Heart right ventricle (tissue), 16 donors: ENCODE results near the gene SF3B1. TPM values are rescaled to one million over a fixed set of nuclear protein-coding genes. Genes with fewer than 3 reads are reported as not detected.
"Not testable (repeated sequence)": the region's sequence is repeated elsewhere in the genome, so short reads cannot be mapped to it uniquely, and the experiment has no call there.

ENCODE experiments used
- ATAC-seq, 8 donors: fragments of 200-7000 bp; cut with Tn5 transposase; one replicate each; pipeline ENCODE4 v1.9.1; 2020; ENCODE audit warnings: mild to moderate bottlenecking in 8 of 8, moderate library complexity in 8 of 8, moderate number of reproducible peaks in 1 of 8
- DNase-seq, 2 donors: peaks; one replicate each; pipeline ENCODE4 v3.0.0-alpha.2; 2020
- H3K27ac ChIP-seq, 10 donors: fragments of 200-600 bp; sonication (generic) in 2 of 10; one replicate each; pipeline versions ENCODE4 v1.5.0 to v1.8.0; 2020 to 2022; ENCODE audit warnings: mild to moderate bottlenecking in 3 of 10
- H3K27me3 ChIP-seq, 7 donors: fragments of 200-600 bp; one replicate each; pipeline ENCODE4 v1.8.0; 2021 to 2022; ENCODE audit warnings: mild to moderate bottlenecking in 2 of 7
- H3K36me3 ChIP-seq, 9 donors: fragments of 200-600 bp; sonication (generic) in 1 of 9; one replicate each; pipeline versions ENCODE4 v1.5.0 to v1.8.0; 2020 to 2022; ENCODE audit warnings: mild to moderate bottlenecking in 2 of 9
- H3K4me1 ChIP-seq, 9 donors: fragments of 200-600 bp; sonication (generic) in 1 of 9; one replicate each; pipeline versions ENCODE4 v1.5.0 to v1.8.0; 2020 to 2022; ENCODE audit warnings: mild to moderate bottlenecking in 4 of 9
- H3K4me3 ChIP-seq, 10 donors: fragments of 200-600 bp; sonication (generic) in 2 of 10; one replicate each; pipeline versions ENCODE4 v1.5.0 to v1.8.0; 2020 to 2022; ENCODE audit warnings: mild to moderate bottlenecking in 7 of 10, moderate library complexity in 2 of 10
- H3K9me3 ChIP-seq, 11 donors: fragments of 200-600 bp in 10 of 11; sonication (generic) in 2 of 11; one replicate each; pipeline versions ENCODE4 v1.5.0 to v1.8.0; 2013 to 2022; ENCODE audit warnings: mild to moderate bottlenecking in 2 of 11, control low read depth in 1 of 11, moderate library complexity in 1 of 11
- CTCF ChIP-seq, 9 donors: fragments of 200-600 bp; sonication (generic) in 2 of 9; IDR thresholded peaks; one replicate each; pipeline versions ENCODE4 v1.5.0 to v1.8.0; 2021 to 2022; ENCODE audit warnings: antibody characterized with exemption in 9 of 9, mild to moderate bottlenecking in 5 of 9, moderate library complexity in 1 of 9
- WGBS, 2 donors: extraction: QIAGEN DNeasy Blood & Tissue Kit; methylation state at CpG; one replicate each; pipeline ENCODE4 v1.1.7; 2013; ENCODE audit warnings: inconsistent platforms in 1 of 2; 5-methylcytosine and 5-hydroxymethylcytosine counted together
- intact Hi-C, 10 donors: fragments of 100-400 bp; cut with DNase I; formaldehyde crosslinking; loops; one replicate each; pipeline versions ENCODE4 v1.11.1 to v1.14.2; 2022
- polyA plus RNA-seq, 2 donors: library from polyadenylated mRNA; stranded (reverse); fragments of 200-250 nt; gene quantifications; one replicate each; pipeline ENCODE4 v1.2.3, GENCODE V29; 2013
- total RNA-seq, 10 donors: library from RNA; stranded (reverse); fragmentation: NEBNext Ultra II Directional in 3 of 10; extraction: Animal tissue kit (Norgen Biotek cat#: 25700) in 3 of 10; gene quantifications; one replicate each; pipeline versions ENCODE4 v1.2.1 to v1.2.4, GENCODE V29; 2021 to 2023
- donor health status: Arrhythmogenic right ventricular cardiomyopathy.
- donor health status: ischemic (EF 13 %, LVEDD 7.1; RV severe dilation, severe dysfunction).
- donor health status: healthy with polysubstance abuse.
- donor health status: DM: no; HTN: yes; CAD: no.
- donor health status: DM: no; HTN: no; CAD: no.
- donor health status: ischemic (EF 25% LVEDD 6.9; RV normal size, moderate dysfunction).
- donor health status: ischemic (EF 25% LVEDD 5.7; RV mildly dilated, moderate dysfunction).
- donor health status: healthy.
- donor health status: DM: yes; HTN: yes; CAD: no.
- donor health status: Ischemic cardiomyopathy.
- donor health status: ischemic (EF 35%, LVEDD 5.7; RV mildly dilated, moderate dysfunction).
- donor health status: nonischemic (EF 11% LVEDD 7.7; RV severe dilation, severe dysfunction).
- donor health status: DM: yes; HTN: yes; CAD: no.
- donor health status: PGD.
- donor health status: ischemic (EF 29% LVEDD 5.4; RV normal size, mild dysfunction).
- donor health status: nonischemic (EF 23%, LVEDD 6.1; RV moderate dilation, normal function).

SF3B1 gene
- total and polyA plus RNA-seq, 12 donors, result 103 to 206 (median 151) TPM

- no peaks in the 10 kb centered on the region for H3K27me3 ChIP-seq
- no peaks in the 10 kb centered on the region for H3K36me3 ChIP-seq
- peak overlapping the region; percentile 52 to 92 (median 74) for H3K4me3 ChIP-seq
- peaks cover 0 to 36% (median 20%) of the 10 kb centered on the region in 9 donors for H3K4me1 ChIP-seq
- 2 to 3% methylated on average over 11 of the region's 11 CpGs for WGBS, 2 donors
- no peak for TF ChIP-seq CTCF (IDR thresholded peaks at IDR 0.05)
- no peaks in the 10 kb centered on the region for H3K9me3 ChIP-seq
- intact Hi-C loops, result loop anchor here in 7 of 10 donors (1.0 to 5.0 kb wide), 4 partner anchors 17 to 47 kb away; partner anchors contain the start of genes SF3B1 (in 7 of the 7) and HSPD1 (in 3 of the 7)
- ATAC-seq (peak in 2 of 8 donors; percentile 36 to 44), DNase-seq (no peak)
- H3K27ac ChIP-seq, result peak overlapping the region; percentile 75 to 100 (median 98)
Observed at GRCh38 chr2:197452754-197453122, 17.9 kb upstream of the SF3B1 start.

- H3K4me1 ChIP-seq, result peaks cover 0 to 25% (median 20%) of the 10 kb centered on the region in 9 donors
- not testable (repeated sequence) for ATAC-seq, H3K9me3 ChIP-seq, H3K27me3 ChIP-seq, H3K36me3 ChIP-seq, H3K4me3 ChIP-seq, DNase-seq, H3K27ac ChIP-seq
- WGBS, 2 donors, result 85 to 89% methylated on average over 6 of the region's 6 CpGs
- intact Hi-C loops, result loop anchor here in 1 of 10 donors (5.0 kb wide), 1 partner anchor 46 kb away; the partner anchor contains the start of gene HSPD1
Observed at GRCh38 chr2:197450935-197451358, 16.1 kb upstream of the SF3B1 start.

DNA sequence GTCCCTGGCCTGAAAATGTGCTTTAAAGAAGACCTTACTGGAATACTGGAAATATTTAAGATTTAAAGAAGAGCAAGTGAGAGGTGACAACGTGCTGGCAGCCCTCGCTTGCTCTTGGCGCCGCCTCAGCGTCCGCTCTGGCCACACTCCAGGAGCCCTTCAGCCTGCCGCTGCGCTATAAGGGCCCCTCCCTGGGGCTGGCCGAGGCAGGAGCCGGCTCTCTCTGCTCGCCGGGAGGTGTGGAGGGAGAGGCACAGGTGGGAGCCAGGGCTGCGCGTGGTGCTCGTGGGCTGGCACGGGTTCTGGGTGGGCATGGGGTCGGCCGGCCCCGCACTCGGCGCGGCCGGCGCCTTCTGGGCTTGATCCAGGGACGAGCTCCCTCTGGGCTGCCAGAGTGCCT, 15.6 kb upstream of the SF3B1 start:
- H3K9me3 ChIP-seq, result no peaks in the 10 kb centered on the region
- intact Hi-C loops, result loop anchor here in 1 of 10 donors (5.0 kb wide), 1 partner anchor 47 kb away; the partner anchor contains the start of gene HSPD1
- 85 to 87% methylated on average over 24 to 25 of the region's 25 CpGs for WGBS, 2 donors
- TF ChIP-seq CTCF (IDR thresholded peaks at IDR 0.05), result no peak
- no peaks in the 10 kb centered on the region for H3K27me3 ChIP-seq
- ATAC-seq (no peak), DNase-seq (peak in 1 of 2 donors; percentile 26)
- no peaks in the 10 kb centered on the region for H3K36me3 ChIP-seq
- no peak overlapping the region for H3K27ac ChIP-seq
- no peak overlapping the region for H3K4me3 ChIP-seq
- peaks cover 0 to 20% (median 18%) of the 10 kb centered on the region in 9 donors for H3K4me1 ChIP-seq

GRCh38 chr2:197446844-197447243, 12.0 kb upstream of the SF3B1 start:
- ATAC-seq (no peak), DNase-seq (no peak)
- Histone ChIP-seq H3K9me3 (no peaks in the 10 kb centered on the region), H3K27ac (no peak overlapping the region), H3K36me3 (no peaks in the 10 kb centered on the region), H3K4me3 (no peak overlapping the region), H3K4me1 (peaks cover 0 to 18% (median 0%) of the 10 kb centered on the region in 9 donors), H3K27me3 (no peaks in the 10 kb centered on the region)
- TF ChIP-seq CTCF (IDR thresholded peaks at IDR 0.05), result no peak
- intact Hi-C loops, result no loop called here

DNA sequence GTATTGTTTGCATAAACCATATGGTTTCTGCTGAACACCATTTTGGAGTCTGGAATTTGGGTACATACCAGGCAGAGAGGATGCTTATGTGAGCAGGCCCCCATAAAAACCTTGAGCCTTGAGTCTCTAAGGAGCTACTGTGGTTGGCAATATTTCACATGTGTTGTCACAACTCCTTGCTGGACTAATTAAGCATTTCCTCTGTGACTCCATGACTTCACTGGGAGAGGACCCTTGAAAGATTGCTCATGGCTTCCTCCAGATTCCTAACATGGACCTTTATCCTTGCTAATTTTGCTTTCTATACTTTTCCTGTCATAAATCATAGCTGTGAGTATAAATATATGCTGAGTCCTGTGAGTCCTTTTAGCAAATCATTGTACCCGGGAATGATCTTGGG, 10.9 kb upstream of the SF3B1 start:
- 88 to 90% methylated on average over 1 of the region's 1 CpG for WGBS, 2 donors

More for the DNA sequence above, 10.9 kb upstream of the SF3B1 start:
- Histone ChIP-seq H3K27ac (no peak overlapping the region), H3K4me1 (peaks cover 0 to 18% (median 0%) of the 10 kb centered on the region in 9 donors), H3K36me3 (no peaks in the 10 kb centered on the region), H3K27me3 (no peaks in the 10 kb centered on the region), H3K4me3 (no peak overlapping the region), H3K9me3 (no peaks in the 10 kb centered on the region)
- intact Hi-C loops, result no loop called here
- ATAC-seq (no peak), DNase-seq (no peak)
- no peak for TF ChIP-seq CTCF (IDR thresholded peaks at IDR 0.05)
